ENCODE results near the gene DGKH. TPM values are rescaled to one million over a fixed set of nuclear protein-coding genes. Genes with fewer than 3 reads are reported as not detected.

Gene DGKH
- total and polyA plus RNA-seq, 9 donors = 2.1 to 14.1 (median 9.3) TPM

DNA sequence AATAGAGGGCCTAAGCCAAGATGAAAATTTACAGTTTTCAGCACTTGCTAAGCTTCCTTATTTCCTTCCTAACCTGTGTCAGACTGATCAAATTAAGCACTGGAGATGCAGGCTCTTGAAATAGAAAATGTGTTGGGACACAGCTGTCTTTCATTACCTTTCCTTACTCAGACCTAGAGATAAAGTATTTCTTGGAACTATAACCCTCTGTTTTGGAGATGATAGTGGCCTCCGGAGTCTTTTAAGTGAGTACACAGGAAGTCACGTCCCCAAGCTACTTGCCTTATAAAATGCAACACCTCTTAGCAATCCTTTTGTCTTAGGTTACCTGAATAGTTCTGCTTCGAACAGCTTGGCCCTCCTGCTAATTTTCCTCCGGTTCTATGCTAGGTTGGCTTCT lies 211.1 kb downstream of the DGKH start:
- intact Hi-C loops (cut with DNase I) = no loop called here
- 55 to 65% (median 64%) methylated on average over 4 of the region's 4 CpGs for WGBS, 3 donors
- Histone ChIP-seq H3K27ac (no peak overlapping the region), H3K4me1 (ENCODE audit: insufficient read depth) (no peaks in the 10 kb centered on the region), H3K27me3 (no peaks in the 10 kb centered on the region), H3K9me3 (no peaks in the 10 kb centered on the region), H3K36me3 (no peaks in the 10 kb centered on the region), H3K4me3 (no peak overlapping the region)
- TF ChIP-seq POLR2A (IDR thresholded peaks at IDR 0.05) = no peak
- TF ChIP-seq EP300 (IDR thresholded peaks at IDR 0.05) = no peak
- TF ChIP-seq CTCF (IDR thresholded peaks at IDR 0.05) = no peak
- DNase-seq = no peak

- Histone ChIP-seq H3K4me3 (no peak overlapping the region), H3K4me1 (ENCODE audit: insufficient read depth) (no peaks in the 10 kb centered on the region), H3K27me3 (no peaks in the 10 kb centered on the region), H3K27ac (no peak overlapping the region), H3K36me3 (no peaks in the 10 kb centered on the region), H3K9me3 (no peaks in the 10 kb centered on the region)
- no peak for DNase-seq
- TF ChIP-seq POLR2A (IDR thresholded peaks at IDR 0.05) (no peak), CTCF (IDR thresholded peaks at IDR 0.05) (no peak), EP300 (IDR thresholded peaks at IDR 0.05) (no peak)
- intact Hi-C loops (cut with DNase I) = no loop called here
- 82 to 92% (median 82%) methylated on average over 8 of the region's 8 CpGs for WGBS, 3 donors
Observed at GRCh38 chr13:42260903-42261654, 212.6 kb downstream of the DGKH start.

DNA sequence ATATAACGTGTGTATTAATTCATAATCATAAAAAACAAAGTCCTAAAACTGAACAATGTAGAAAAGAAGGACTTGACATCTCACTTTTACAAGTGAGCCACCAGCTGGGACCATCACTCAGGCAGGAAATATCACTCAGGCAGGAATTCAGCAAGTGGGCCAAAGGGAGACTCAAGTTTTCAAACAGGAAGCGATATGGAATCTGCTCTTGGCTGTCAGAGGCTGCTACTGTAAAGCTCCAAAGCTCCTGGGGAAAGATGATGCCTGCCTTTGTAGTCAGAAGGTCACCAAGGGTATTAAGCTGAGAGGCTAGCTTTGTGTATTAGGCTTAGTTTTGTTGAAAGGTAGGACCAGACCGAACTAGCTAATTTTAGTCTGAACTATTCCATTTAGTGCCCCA lies 218.0 kb downstream of the DGKH start:
- Histone ChIP-seq H3K4me3 (no peak overlapping the region), H3K36me3 (no peaks in the 10 kb centered on the region), H3K27ac (no peak overlapping the region), H3K27me3 (no peaks in the 10 kb centered on the region), H3K9me3 (no peaks in the 10 kb centered on the region), H3K4me1 (ENCODE audit: insufficient read depth) (peaks cover 2% of the 10 kb centered on the region)
- DNase-seq = no peak
- 33 to 44% (median 38%) methylated on average over 3 of the region's 3 CpGs for WGBS, 3 donors
- intact Hi-C loops (cut with DNase I) = no loop called here
- no peak for TF ChIP-seq POLR2A (IDR thresholded peaks at IDR 0.05)
- TF ChIP-seq EP300 (IDR thresholded peaks at IDR 0.05) = no peak
- no peak for TF ChIP-seq CTCF (IDR thresholded peaks at IDR 0.05)

GRCh38 chr13:42270160-42270856 lies 221.9 kb downstream of the DGKH start:
- TF ChIP-seq EP300 (IDR thresholded peaks at IDR 0.05) (no peak), CTCF (IDR thresholded peaks at IDR 0.05) (no peak), POLR2A (IDR thresholded peaks at IDR 0.05) (no peak)
- intact Hi-C loops (cut with DNase I) = no loop called here
- H3K27ac ChIP-seq = no peak overlapping the region
- WGBS, 3 donors = 91 to 96% (median 96%) methylated on average over 6 of the region's 6 CpGs
- H3K9me3 ChIP-seq = no peaks in the 10 kb centered on the region
- peaks cover 6% of the 10 kb centered on the region for H3K4me1 ChIP-seq (ENCODE audit: insufficient read depth)
- H3K27me3 ChIP-seq = no peaks in the 10 kb centered on the region
- DNase-seq = no peak
- no peaks in the 10 kb centered on the region for H3K36me3 ChIP-seq
- H3K4me3 ChIP-seq = no peak overlapping the region

Data from ovary (tissue), 9 donors.